HEK293 (cell line): ENCODE results near the gene FHAD1.

ENCODE experiments used
- CTCF ChIA-PET: fragments of 350-600 bp; formaldehyde crosslinking; extraction: SDS; loops from one replicate; lab custom pipeline; 2021; ENCODE audit warnings: antibody characterized with exemption; lab: Yijun Ruan, JAX
- POLR2A ChIA-PET: fragments of 300-600 bp; formaldehyde crosslinking; extraction: SDS; loops from one replicate; lab custom pipeline; 2020; ENCODE audit warnings: antibody characterized with exemption, inconsistent platforms; lab: Yijun Ruan, JAX
- H3K27ac ChIP-seq: fragments of 200-500 bp; sonication (Bioruptor generic); 2 replicates; pipeline ENCODE4 v1.5.1; 2014; ENCODE audit warnings: low read depth, low read length, control low read depth, inconsistent platforms; ENCODE audit errors: extremely low read depth
- H3K36me3 ChIP-seq, 2 experiments: fragments of 200-500 bp in 1 of 2; sonication (Bioruptor generic) in 1 of 2; 1 replicate in 1 of 2; 2 replicates in 1 of 2; pipeline ENCODE4 v1.5.1; 2014 to 2017; ENCODE audit warnings: inconsistent platforms in 2 of 2, low read length in 2 of 2; ENCODE audit not compliant: control insufficient read depth in 2 of 2, insufficient read depth in 1 of 2
- H3K4me1 ChIP-seq: fragments of 200-500 bp; sonication (Bioruptor generic); 2 replicates; pipeline ENCODE4 v1.5.1; 2014; ENCODE audit warnings: mild to moderate bottlenecking, low read length, inconsistent platforms; ENCODE audit not compliant: control insufficient read depth, insufficient read depth
- H3K4me3 ChIP-seq: 2 replicates; pipeline ENCODE4 v1.5.1; 2011; ENCODE audit warnings: low read depth, mild to moderate bottlenecking, control low read depth, low read length, moderate library complexity
- H3K9me3 ChIP-seq: fragments of 200-500 bp; sonication (Bioruptor generic); 2 replicates; pipeline ENCODE4 v1.5.1; 2014; ENCODE audit warnings: low read depth, low read length, inconsistent platforms; ENCODE audit not compliant: control insufficient read depth, insufficient read depth
- GLI4 ChIP-seq: fragments of 450-650 bp; formaldehyde crosslinking; IDR thresholded peaks from 2 replicates; pipeline ENCODE4 v1.5.1; 2016; ENCODE audit warnings: missing biosample characterization, missing genetic modification characterization
- INSM2 ChIP-seq: fragments of 450-650 bp; formaldehyde crosslinking; IDR thresholded peaks from 2 replicates; pipeline ENCODE4 v1.5.1; 2016; ENCODE audit warnings: missing biosample characterization, missing genetic modification characterization
- TSHZ1 ChIP-seq: fragments of 450-650 bp; formaldehyde crosslinking; IDR thresholded peaks from 2 replicates; pipeline ENCODE4 v1.5.1; 2016; ENCODE audit warnings: missing biosample characterization, missing genetic modification characterization, borderline replicate concordance
- WT1 ChIP-seq: fragments of 450-650 bp; formaldehyde crosslinking; IDR thresholded peaks from 2 replicates; pipeline ENCODE4 v1.5.1; 2016; ENCODE audit warnings: missing biosample characterization, missing genetic modification characterization
- YY1 ChIP-seq: fragments of 450-650 bp; formaldehyde crosslinking; IDR thresholded peaks from 2 replicates; pipeline ENCODE4 v1.5.1; 2018; ENCODE audit warnings: missing biosample characterization, missing genetic modification characterization
- ZBTB26 ChIP-seq: fragments of 450-650 bp; formaldehyde crosslinking; optimal IDR thresholded peaks from 2 replicates; pipeline ENCODE3; 2016; ENCODE audit warnings: missing biosample characterization, mild to moderate bottlenecking, missing genetic modification characterization
- ZBTB44 ChIP-seq: fragments of 450-650 bp; IDR thresholded peaks from 2 replicates; pipeline ENCODE4 v1.5.1; 2018; ENCODE audit warnings: missing biosample characterization, mild to moderate bottlenecking, missing genetic modification characterization
- ZFP41 ChIP-seq: fragments of 450-650 bp; formaldehyde crosslinking; IDR thresholded peaks from 2 replicates; pipeline ENCODE4 v1.5.1; 2016; ENCODE audit warnings: missing biosample characterization, missing genetic modification characterization, borderline replicate concordance
- ZNF155 ChIP-seq: fragments of 450-650 bp; formaldehyde crosslinking; IDR thresholded peaks from 2 replicates; pipeline ENCODE4 v1.5.1; 2016; ENCODE audit warnings: missing biosample characterization, missing genetic modification characterization
- ZNF311 ChIP-seq: fragments of 450-650 bp; formaldehyde crosslinking; IDR thresholded peaks from 2 replicates; pipeline ENCODE4 v1.5.1; 2017; ENCODE audit warnings: missing biosample characterization, missing genetic modification characterization, borderline replicate concordance
- ZNF366 ChIP-seq: fragments of 450-650 bp; formaldehyde crosslinking; conservative IDR thresholded peaks from 2 replicates; pipeline ENCODE4 v1.5.1; 2016; ENCODE audit warnings: missing biosample characterization, missing genetic modification characterization
- ZNF391 ChIP-seq: fragments of 450-650 bp; formaldehyde crosslinking; IDR thresholded peaks from 2 replicates; pipeline ENCODE4 v1.5.1; 2016; ENCODE audit warnings: low read depth, missing biosample characterization, missing genetic modification characterization, borderline replicate concordance
- ZNF473 ChIP-seq: fragments of 450-650 bp; formaldehyde crosslinking; IDR thresholded peaks from 2 replicates; pipeline ENCODE4 v1.5.1; 2017; ENCODE audit warnings: missing biosample characterization, missing genetic modification characterization
- ZNF521 ChIP-seq: fragments of 450-650 bp; formaldehyde crosslinking; IDR thresholded peaks from 2 replicates; pipeline ENCODE4 v1.5.1; 2017; ENCODE audit warnings: missing biosample characterization, mild to moderate bottlenecking, missing genetic modification characterization
- ZNF654 ChIP-seq: fragments of 450-650 bp; formaldehyde crosslinking; IDR thresholded peaks from 2 replicates; pipeline ENCODE4 v1.5.1; 2016; ENCODE audit warnings: low read depth, missing biosample characterization, missing genetic modification characterization
- ZNF837 ChIP-seq: fragments of 450-650 bp; formaldehyde crosslinking; IDR thresholded peaks from 2 replicates; pipeline ENCODE4 v1.5.1; 2016; ENCODE audit warnings: missing biosample characterization, missing genetic modification characterization

Gene FHAD1

GRCh38 chr1:15325375-15326085 is 78.5 kb downstream of the FHAD1 start:
- no peak for TF ChIP-seq YY1 (tag by site-specific recombination)
- TF ChIP-seq ZNF391 (tag by site-specific recombination) = no peak
- no peak for TF ChIP-seq GLI4 (tag by site-specific recombination)
- TF ChIP-seq ZNF521 (tag by site-specific recombination) = no peak
- no peak for TF ChIP-seq ZNF654 (tag by site-specific recombination)
- no peak for TF ChIP-seq WT1
- no peak for TF ChIP-seq ZBTB44 (tag by site-specific recombination)
- TF ChIP-seq TSHZ1 (tag by site-specific recombination) = no peak
- TF ChIP-seq ZFP41 (tag by site-specific recombination) = no peak
- no peak for TF ChIP-seq ZNF366 (tag by site-specific recombination)
- no peak for TF ChIP-seq ZNF155 (tag by site-specific recombination)
- TF ChIP-seq INSM2 = no peak
- no peak for TF ChIP-seq ZBTB26 (tag by site-specific recombination)
- TF ChIP-seq ZNF837 (tag by site-specific recombination) = no peak
- TF ChIP-seq ZNF311 (tag by site-specific recombination) = no peak
- no peak for TF ChIP-seq ZNF473 (tag by site-specific recombination)
- H3K4me1 ChIP-seq = peaks cover 8% of the 10 kb centered on the region
- no peaks in the 10 kb centered on the region for H3K36me3 ChIP-seq
- no peak overlapping the region for H3K27ac ChIP-seq
- no peaks in the 10 kb centered on the region for H3K9me3 ChIP-seq
- no peak overlapping the region for H3K4me3 ChIP-seq
- CTCF ChIA-PET = interaction anchor here (2.5 to 4.4 kb wide), 4 partner anchors 16 to 174 kb away, joined by 11 to 145 read pairs (median 13); no protein-coding TSS in a partner anchor
- POLR2A ChIA-PET = no interaction called here
